ENCODE data around the gene OPN4.

Gene OPN4

DNA sequence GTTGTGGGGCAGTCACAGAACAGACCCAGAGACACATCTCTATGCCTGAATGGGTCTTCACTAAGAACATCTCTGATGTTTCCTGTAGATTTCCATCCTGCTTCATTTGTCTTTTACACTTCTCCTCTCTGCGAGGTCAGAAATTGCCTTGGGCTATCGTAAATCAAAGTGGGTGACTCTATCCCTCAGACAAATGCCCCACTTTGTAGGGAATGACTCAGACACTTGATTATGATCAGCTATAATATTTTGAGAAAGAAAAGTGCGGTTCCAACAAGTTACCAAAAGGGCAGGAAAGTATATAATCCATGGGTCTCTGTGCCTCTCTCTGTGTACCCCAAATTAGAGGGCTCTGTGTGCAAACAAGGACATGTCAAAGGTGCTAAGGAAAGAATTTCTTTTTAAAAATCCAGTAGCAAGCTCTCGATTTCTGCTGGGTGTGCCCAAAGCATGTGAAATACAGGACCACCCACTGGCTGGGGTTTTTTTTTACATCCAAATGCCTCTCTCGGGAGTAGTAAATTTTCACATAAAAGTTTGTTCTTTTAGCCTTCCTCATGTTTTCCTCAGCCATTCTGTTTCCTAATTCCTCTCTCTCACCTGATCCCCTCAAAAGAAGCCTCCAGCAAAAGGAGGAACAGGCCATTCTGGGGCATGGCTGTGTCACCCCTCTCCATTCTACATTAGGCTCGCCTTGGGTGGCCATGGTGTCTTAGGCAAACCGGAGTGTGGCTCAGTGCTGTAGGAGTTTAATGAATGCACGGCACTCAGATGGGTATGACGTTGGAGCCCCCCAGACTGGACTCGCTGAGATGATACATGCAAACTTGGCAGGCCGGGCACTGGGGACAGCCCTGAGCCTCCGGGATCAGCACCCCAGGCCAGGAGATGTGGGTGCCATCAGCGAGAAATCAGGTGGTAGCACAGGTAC is 6.3 kb upstream of the OPN4 start:
- DNase-seq, result no peak

DNA sequence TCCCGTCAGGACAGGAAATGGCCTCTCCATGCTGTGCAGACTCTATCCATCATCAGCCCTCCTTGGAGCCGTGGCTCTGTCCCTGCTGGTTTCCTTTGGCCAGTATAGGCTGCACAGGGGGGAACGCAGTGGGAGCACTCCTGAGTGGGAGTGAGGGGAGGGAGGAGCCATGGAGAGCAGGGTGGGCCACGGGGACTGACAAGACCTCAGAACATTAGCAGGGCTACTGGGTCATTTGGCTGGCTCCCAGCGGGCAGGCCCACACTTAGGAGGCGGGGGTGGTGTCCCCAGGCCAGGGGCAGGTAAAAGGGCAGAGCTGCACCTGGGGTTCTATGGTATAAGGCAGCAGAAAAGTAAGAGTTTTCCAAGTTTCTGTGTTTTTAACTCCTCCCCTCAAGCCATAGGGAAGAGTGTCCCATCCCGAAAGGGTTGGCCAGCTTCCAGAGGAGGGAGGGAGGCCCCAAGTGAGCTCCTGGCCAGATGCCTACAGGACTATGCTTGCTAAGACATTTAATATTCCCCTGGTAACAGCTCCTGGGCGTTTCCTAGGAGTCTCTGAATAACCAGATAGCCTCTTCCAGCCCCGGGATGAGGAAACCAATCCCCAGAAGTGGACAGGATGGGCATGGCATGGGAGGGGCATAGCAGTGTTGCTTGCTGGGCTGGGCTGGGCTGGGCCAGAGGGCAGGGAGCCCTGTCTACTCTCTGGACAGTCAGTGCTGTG is 5.5 kb upstream of the OPN4 start:
- no peak for DNase-seq

DNA sequence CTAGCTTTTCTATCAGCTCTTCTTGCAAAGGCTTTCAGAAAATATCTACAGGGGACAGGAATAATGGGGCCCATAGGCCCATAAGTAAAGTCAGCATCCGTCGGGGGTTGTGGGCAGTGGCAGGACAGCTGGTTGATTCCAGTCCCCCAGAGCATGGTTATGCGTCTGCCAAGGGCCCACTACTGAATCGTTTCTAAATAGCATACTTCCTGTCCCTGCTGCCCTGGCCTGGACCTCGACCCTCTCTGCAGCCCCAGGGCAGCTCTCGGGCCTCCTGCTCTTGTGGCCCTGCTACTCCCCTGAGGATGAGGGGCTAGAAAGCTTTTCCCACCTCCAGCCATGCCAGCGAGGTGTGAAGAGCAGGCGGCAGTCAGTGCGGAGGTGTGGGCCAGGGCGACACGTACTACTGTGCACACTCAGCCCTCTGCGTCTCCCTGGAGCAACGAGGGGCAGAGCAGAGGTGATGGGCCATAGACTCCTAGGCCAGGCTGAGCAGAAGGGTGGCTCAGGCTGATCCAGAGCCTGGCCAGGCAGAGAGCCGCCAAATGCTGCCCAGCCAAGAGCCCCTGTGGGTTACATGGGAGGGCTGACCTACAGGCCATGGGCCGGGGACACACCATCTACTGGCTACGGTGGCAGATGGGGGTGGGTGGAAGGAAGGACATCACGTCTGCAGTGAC is 4.7 kb upstream of the OPN4 start:
- DNase-seq, result no peak

DNA sequence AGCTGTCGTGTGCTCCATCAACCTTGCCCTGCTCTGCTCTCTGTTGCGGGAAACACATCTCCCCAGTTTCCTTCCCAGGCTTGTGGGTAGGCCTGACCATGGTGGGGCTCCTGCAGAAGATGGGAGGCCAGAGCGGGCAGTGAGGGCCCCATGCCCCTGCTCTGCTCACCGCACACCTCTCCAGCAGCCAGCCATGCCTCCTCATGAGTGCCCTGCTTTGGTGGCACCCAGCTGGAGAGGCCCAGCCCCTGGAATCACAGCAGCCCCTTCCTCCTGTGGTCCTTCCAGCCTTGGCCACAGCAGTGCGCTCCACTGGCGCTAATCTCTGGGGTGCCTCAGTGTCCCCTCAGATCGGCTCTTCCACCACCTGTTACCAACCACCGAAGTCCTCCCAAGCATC is 4.2 kb upstream of the OPN4 start:
- no peak for DNase-seq

DNA sequence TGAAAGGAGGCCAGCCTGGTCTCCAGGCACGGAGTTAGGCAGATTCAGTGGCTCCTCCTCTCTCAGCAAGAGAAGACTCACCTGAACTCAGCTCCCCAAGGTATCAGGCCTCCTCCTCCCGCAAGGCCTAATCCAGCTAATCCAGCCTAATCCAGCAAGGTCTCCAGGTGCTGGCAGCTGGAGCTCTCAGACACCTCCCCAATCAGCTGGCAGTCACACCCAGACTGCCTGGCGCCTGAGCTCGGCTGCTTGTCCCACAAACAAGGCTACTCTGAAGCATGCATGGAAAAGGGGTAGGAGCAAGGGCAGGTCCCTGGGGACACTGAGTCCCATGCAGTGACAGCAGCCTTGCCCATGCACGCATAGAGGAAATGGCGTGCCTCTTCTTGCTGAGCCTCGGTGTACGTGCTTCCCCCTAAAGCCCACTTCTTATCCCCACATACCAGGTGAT is 3.3 kb upstream of the OPN4 start:
- no peak for DNase-seq

DNA sequence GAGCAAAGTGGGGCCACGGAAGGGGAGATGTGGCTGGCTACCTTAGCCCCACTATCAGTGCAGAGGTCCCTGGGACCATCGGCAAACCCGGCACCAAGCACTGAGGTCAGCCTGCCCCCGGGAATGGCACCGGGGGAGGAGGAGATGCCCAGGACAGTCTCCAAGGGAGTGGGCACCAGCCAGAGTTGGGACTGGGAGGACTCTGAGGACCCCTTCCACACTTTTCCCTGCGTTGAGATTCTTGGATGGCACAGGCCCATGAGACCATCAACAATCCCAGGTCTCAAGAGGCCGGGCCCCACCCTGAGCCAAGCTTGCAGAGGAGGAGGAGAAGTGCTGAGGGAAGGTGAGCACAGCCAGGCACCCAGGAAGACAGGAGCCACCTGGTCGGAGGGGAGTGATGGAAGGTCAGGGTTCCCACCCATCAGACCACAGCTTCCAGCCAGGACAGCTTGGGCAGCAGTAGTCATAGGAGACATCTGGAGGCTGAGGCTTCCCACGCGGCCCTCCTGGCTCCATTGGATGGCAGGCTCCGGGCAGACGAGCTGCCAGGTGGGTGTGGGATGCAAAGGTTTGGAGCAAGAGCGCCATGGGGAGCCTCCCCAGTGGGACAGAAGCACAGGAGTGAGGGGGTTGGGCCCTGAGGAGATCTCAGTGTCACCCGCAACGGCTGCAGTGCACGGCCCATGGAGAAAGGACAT is 2.6 kb upstream of the OPN4 start:
- DNase-seq, result no peak

DNA sequence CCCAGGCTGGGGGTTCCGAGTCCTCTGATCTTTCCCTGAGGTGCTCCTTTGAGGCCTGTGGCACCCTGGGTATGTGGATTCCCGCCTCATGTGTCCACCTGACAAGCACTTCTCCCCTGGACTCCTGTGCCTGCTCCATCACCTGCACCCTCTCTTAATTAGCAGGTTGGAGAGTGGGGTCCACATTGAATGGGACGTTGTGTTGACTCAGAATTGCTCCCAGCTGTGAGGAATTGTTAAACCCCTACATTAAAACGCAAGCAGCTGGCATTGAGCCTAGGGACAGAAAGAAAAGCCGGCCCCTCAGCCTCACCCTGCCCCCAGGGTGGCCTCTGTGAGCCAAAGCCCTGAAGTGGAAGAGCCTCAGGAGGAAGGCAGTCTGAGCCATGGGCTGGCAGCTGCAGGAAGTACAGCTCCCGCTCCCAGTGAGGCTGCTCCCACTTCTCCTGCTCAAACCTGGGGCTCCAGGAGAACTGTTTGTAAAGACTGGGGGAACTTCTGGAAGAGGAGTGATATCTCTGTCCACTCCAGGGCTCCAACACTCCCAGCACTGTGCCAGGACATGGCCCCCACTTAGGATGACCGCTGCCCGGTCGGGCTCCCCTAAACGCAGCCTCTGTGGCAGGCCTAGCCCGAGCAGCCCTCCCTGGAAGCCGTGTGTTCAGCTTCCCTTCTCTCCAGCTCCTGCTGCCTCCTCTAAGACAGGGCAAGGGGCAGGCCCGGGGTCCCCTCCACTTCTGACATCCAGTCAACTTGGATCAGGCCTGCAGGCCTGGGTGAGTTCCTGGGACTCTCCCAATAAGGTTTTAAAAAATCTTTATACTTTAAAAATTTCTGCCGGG is 1.8 kb upstream of the OPN4 start:
- no peak for DNase-seq

DNA sequence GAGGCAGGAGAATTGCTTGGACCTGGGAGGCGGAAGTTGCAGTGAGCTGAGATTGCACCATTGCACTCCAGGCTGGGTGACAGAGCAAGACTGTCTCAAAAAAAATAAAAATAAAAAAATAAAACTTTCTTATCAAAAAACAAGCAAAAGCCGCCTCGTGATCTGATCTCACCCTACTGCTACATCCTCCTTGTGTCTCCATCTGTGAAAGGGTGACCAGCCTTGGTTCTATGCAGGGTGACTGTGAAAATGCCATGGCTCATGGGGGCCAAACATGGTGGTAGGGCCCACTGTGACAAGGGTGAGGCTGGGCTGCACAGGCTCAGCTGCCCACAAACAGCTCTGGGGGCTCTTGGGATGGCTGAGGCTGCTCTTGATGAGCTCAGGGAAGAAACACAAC is 968 bp upstream of the OPN4 start:
- DNase-seq, result no peak

DNA sequence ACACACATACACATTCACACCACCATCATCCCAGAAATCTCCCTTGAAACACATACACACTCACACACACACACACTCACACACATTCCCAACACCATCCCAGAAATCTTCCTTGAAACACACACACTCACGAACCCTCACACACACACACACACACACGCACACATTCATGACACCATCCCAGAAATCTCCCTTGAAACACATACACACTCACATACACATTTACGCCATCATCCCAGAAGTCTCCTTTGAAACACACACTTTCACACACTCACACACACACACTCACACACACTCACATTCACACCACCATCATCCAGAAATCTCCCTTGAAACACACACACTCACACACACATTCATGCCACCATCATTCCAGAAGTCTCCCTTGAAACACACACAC is 360 bp upstream of the OPN4 start:
- DNase-seq, result no peak

DNA sequence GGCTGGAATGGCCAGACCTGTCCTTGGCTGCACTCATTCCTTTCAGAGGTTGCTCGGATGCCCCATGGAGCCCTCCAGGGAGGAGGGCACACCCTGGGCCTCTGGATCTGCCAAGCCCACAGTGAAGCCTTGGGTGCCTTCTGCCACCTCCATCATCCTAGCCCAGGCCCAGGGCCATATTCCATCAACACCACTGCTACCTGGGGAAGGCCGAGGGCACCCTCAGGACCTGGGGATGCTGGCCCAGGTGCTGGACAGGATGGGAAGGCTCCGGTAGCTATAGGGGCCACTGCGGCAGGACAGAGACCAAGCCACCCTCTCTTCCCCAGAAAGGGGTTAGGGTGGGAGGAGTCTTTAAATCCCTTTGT is 810 bp downstream of the OPN4 start:
- DNase-seq, result no peak

DNA sequence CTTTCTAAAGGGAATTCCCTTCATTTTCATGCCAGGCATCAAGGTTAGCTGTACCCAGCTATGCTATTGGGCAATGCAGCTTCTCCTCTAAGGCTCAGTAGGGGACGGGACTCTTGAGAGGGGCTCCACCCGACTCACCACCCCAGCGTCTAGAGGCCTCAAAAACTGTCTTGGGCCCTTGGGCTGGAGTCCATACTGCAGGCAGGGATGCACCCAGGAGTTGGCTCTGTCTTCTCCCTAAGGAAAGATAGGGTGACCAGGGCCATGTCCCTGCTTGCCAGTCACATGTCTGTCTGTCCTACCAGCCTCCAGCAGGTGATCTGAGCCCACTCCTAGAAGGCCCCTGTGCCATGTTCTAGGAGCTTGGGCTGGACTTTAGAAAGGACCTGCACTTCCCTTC is 1.2 kb downstream of the OPN4 start:
- DNase-seq, result no peak

DNA sequence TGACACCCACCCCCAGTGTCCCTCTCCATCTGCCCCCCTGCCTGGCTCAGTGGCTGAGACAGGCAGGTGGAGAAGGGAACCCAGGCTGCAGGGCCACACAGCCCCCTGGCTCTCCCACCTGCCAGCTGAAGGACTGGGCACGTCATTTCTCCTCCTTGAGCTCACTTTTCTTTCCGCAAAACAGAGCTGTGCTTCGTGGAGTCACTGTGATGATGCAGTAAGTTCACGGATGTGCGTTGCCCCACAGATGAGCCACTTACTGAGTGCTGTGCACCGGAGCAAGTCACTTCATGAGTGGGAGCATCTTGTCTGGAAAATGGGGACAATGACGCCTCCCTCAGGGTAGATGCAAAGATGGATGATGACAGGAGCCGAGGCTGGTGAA is 2.7 kb downstream of the OPN4 start:
- DNase-seq, result no peak

DNA sequence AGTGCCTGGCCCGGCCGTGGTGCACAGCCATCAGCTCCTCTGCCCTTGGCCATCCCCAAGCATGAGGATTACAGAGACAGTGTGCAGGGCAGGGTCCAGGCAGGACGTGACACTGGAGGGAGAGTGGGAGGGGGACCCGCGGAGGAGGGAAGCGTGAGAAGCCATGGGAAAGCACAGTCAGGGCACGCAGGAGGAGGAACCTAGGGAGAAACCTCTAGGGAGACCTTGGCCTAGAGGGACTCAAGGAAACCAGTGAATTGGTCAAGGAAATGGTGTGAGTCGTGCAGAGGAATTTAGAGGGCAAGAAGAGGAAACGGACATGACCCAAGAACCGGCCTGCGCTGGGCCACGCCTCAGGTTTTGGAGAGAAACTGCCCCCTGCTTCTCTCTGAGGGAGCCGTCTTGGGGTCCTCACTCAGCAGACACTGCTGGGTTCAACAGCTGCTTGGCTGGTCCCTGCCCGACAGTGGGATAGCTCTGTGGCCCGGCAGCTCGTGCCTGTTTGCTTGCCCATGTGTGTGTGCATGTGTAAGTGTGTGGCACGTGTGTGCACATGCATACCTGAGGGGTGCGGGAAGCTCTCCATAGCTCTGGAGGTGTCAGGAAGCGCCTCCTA is 3.2 kb downstream of the OPN4 start:
- DNase-seq, result no peak

DNA sequence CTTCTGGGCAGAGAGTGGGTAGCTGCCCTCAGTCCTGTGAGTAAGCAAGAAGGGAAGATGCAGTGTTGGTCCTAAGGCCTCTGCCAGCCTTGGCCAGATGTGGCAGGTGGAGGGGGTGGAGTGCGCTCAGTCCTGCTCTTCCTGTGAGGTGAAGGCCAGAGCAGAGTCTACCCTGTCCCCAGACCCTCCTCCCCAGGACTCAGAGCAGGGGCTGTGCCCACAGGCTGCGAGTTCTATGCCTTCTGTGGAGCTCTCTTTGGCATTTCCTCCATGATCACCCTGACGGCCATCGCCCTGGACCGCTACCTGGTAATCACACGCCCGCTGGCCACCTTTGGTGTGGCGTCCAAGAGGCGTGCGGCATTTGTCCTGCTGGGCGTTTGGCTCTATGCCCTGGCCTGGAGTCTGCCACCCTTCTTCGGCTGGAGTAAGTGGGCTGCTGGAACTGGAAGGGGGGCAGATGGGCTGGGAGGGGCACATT is 4.0 kb downstream of the OPN4 start:
- DNase-seq, result no peak

DNA sequence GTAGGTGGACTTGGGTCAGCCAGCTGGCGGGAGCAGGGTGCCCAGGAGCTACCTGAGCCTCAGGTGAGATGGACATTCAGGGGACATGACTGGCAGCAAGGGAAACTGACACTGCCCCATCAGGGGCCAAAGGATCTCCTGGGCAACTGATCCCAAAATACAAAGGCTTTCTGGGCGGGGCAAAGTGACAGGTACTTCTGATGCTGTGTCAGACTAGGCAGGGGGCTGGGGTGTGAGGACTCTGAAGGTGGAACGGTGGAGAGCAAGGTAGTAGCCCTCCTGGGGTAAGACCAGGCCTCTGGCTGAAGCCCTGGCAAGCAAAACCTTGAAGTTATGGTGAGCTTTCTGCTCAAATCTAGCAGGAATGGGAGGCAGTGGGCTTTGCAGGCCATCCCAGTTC is 4.4 kb downstream of the OPN4 start:
- DNase-seq, result no peak

DNA sequence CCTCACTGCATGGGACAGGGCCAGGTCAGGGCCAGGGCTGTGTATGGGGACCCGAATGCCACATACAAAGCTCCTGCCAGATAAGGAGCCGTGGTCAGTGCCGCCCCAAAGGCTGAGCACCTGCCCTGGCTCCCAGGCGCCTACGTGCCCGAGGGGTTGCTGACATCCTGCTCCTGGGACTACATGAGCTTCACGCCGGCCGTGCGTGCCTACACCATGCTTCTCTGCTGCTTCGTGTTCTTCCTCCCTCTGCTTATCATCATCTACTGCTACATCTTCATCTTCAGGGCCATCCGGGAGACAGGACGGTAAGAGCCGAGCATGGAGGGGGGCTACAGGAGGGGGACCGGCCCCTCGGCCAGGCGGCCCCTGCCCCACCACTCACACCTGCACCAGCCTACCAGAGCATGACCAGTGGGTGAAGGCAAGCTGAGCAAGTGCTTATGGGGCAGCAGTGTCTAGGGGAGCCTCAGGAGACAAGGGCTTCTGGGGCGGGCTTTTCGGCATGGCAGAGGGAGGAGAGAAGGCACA is 4.9 kb downstream of the OPN4 start:
- DNase-seq, result no peak

DNA sequence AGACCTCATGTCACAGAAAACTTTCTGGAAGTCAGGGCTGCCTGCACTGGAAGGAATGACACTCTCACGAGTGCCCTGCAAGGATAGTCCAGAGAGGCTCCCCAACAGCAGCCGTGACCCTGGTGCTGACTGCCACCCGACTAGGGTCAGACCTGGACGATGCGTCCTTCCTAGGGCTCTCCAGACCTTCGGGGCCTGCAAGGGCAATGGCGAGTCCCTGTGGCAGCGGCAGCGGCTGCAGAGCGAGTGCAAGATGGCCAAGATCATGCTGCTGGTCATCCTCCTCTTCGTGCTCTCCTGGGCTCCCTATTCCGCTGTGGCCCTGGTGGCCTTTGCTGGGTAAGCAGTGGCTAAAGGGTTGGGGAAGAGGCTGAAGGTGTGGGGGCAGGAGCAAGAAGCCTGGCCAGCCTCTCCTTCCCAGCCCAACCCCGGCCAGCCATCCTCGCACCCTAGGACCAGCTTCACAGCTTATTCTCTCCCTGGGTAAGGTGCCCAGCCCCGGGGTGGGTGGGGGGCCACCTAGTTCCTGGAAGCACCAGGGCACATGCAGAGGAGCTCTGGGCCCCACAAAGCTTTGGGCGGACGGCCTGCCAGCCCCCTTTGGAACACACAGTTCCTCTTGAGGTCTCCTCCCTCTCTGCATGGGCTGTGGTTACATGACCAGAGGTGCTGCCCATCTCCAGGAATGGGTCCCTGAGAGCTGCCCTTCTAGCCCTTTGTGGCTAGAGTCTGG is 5.5 kb downstream of the OPN4 start:
- DNase-seq, result no peak

DNA sequence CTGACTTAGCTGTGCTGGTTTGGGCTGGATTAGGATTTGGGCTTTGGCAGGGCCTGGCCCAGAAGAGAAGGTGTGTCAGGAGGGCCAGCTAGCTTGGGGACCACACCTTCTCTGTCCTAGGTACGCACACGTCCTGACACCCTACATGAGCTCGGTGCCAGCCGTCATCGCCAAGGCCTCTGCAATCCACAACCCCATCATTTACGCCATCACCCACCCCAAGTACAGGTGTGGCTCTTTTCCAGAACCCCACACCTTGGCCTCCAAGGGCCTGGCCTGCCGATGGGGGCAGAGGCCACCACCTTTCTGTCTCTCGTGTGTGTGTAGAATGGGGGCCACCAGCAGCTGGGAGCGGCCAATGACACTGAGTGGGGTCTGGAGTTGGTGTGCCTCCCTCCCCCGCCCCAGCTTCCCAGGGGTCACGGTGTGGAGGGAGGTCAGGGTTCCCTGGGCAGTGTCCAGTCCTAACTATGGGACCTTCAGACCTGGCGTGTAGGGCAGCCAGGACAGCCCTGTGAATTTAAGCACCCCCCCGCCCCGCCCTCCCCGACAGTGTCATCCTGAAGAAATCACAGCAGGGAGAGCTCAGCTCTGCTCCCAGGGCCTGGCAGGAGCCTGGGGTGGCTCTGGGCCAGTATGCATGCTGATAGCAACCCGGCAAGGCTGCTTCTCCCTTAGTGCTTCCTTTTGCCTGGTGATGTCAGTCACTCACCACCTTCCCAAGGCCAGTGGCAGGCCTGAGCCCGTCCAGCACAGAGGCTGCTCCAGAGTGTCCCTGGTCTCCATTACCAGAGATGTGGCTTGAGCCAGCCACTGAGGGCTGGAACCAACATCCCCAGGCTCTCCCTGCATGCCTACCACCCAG is 7.0 kb downstream of the OPN4 start:
- DNase-seq, result no peak
